Neural progenitor cell (in vitro differentiated cells): Measurements from ENCODE around the gene ZBTB6. TPM values are rescaled to one million over a fixed set of nuclear protein-coding genes. Genes with fewer than 3 reads are reported as not detected.

Experiments
- DNase-seq: peaks from one replicate; pipeline ENCODE4 v3.0.0-alpha.2; 2016; ENCODE audit warnings: low spot score
- H2AFZ ChIP-seq: fragments of 200-600 bp; sonication (generic); replicated peaks from 2 replicates; pipeline ENCODE4 v1.6.1; 2016; ENCODE audit warnings: antibody characterized with exemption
- H3F3A ChIP-seq: fragments of 200-600 bp; sonication (generic); 2 replicates; pipeline ENCODE4 v1.6.1; 2016; ENCODE audit warnings: antibody characterized with exemption, low read depth
- H3K27ac ChIP-seq: fragments of 200-600 bp; sonication (generic); 2 replicates; pipeline ENCODE4 v1.5.1; 2016; ENCODE audit warnings: mild to moderate bottlenecking
- H3K27me3 ChIP-seq: fragments of 200-600 bp; sonication (generic); 2 replicates; pipeline ENCODE4 v1.6.1; 2016; ENCODE audit warnings: mild to moderate bottlenecking, moderate library complexity
- H3K36me3 ChIP-seq: fragments of 200-600 bp; sonication (generic); 2 replicates; pipeline ENCODE4 v1.5.1; 2016
- H3K4me1 ChIP-seq: fragments of 200-600 bp; sonication (generic); 2 replicates; pipeline ENCODE4 v1.6.1; 2016; ENCODE audit warnings: mixed run types
- H3K4me2 ChIP-seq: fragments of 200-600 bp; sonication (generic); 2 replicates; pipeline ENCODE4 v1.6.1; 2016
- H3K4me3 ChIP-seq: fragments of 200-600 bp; sonication (generic); 2 replicates; pipeline ENCODE4 v1.5.1; 2016
- H3K79me2 ChIP-seq: fragments of 200-600 bp; sonication (generic); 2 replicates; pipeline ENCODE4 v1.6.1; 2016; ENCODE audit warnings: low read depth
- H3K9ac ChIP-seq: fragments of 200-600 bp; sonication (generic); 2 replicates; pipeline ENCODE4 v1.6.1; 2016
- H3K9me3 ChIP-seq: fragments of 200-600 bp; sonication (generic); 2 replicates; pipeline ENCODE4 v1.5.1; 2016; ENCODE audit warnings: low read depth
- H4K20me1 ChIP-seq: fragments of 200-600 bp; sonication (generic); 2 replicates; pipeline ENCODE4 v1.6.1; 2016; ENCODE audit warnings: low read depth
- H3K27ac Mint-ChIP-seq: 3 replicates; pipeline ENCODE4 v1.8.0; 2021; ENCODE audit warnings: mixed read lengths
- H3K27me3 Mint-ChIP-seq: 2 replicates; pipeline ENCODE4 v1.8.0; 2022; ENCODE audit warnings: low read depth, mild to moderate bottlenecking, inconsistent platforms, moderate library complexity, mixed read lengths; ENCODE audit not compliant: insufficient read depth
- H3K36me3 Mint-ChIP-seq: 3 replicates; pipeline ENCODE4 v1.8.0; 2021; ENCODE audit warnings: mixed read lengths
- H3K4me1 Mint-ChIP-seq: 3 replicates; pipeline ENCODE4 v1.8.0; 2021; ENCODE audit warnings: mixed read lengths
- H3K4me3 Mint-ChIP-seq: 3 replicates; pipeline ENCODE4 v1.8.0; 2021; ENCODE audit warnings: mild to moderate bottlenecking, moderate library complexity, mixed read lengths
- H3K9me3 Mint-ChIP-seq: 3 replicates; pipeline ENCODE4 v1.8.0; 2020; ENCODE audit warnings: mixed read lengths
- EZH2 ChIP-seq: fragments of 200-600 bp; sonication (generic); IDR thresholded peaks from 2 replicates; pipeline ENCODE4 v1.6.1; 2017; ENCODE audit warnings: antibody characterized with exemption, mild to moderate bottlenecking, moderate library complexity
- EZH2phosphoT487 ChIP-seq: fragments of 200-600 bp; sonication (generic); IDR thresholded peaks from 2 replicates; pipeline ENCODE4 v1.6.1; 2017; ENCODE audit warnings: antibody characterized with exemption
- total RNA-seq: library from RNA; depleted of rRNA; stranded (reverse); fragments of >200 nt; gene quantifications from 2 replicates; pipeline ENCODE4 v1.2.3, GENCODE V29; 2015; ENCODE audit warnings: low replicate concordance
- TF ChIP-seq, protein P1 (sequence below): fragments of 200-600 bp; sonication (generic); IDR thresholded peaks from 2 replicates; pipeline ENCODE4 v1.5.1; 2017; ENCODE audit warnings: antibody characterized with exemption, mild to moderate bottlenecking

ZBTB6 gene
- total RNA-seq, 1 donor from 2014 or later, result 23.7 TPM

- peak within 1 kb of the TSS; percentile 98 for H3K9ac ChIP-seq
- H4K20me1 ChIP-seq, result peaks cover 37% of the 10 kb centered on the region
- Mint-ChIP-seq H3K9me3 (no peaks in the 10 kb centered on the region), H3K27me3 (no peaks in the 10 kb centered on the region), H3K4me1 (peaks cover 19% of the 10 kb centered on the region), H3K4me3 (peak within 1 kb of the TSS; percentile 96), H3K36me3 (no peaks in the 10 kb centered on the region), H3K27ac (peak within 1 kb of the TSS; percentile 99)
- no peaks in the 10 kb centered on the region for H3K9me3 ChIP-seq
- peak within 1 kb of the TSS; percentile 99 for H3K4me3 ChIP-seq
- peaks cover 52% of the 10 kb centered on the region for H3F3A ChIP-seq
- peak within 1 kb of the TSS; percentile 85 for H3K4me2 ChIP-seq
- peaks cover 4% of the 10 kb centered on the region for H3K36me3 ChIP-seq
- H3K27ac ChIP-seq, result peak within 1 kb of the TSS; percentile 93
- peak within 1 kb of the TSS; percentile 77 for H2AFZ ChIP-seq
- no peaks in the 10 kb centered on the region for H3K27me3 ChIP-seq
- DNase-seq, result peak; percentile 99
- peak; percentile 42 for TF ChIP-seq EZH2
- no peak for TF ChIP-seq EZH2phosphoT487
- TF ChIP-seq, protein P1, sequence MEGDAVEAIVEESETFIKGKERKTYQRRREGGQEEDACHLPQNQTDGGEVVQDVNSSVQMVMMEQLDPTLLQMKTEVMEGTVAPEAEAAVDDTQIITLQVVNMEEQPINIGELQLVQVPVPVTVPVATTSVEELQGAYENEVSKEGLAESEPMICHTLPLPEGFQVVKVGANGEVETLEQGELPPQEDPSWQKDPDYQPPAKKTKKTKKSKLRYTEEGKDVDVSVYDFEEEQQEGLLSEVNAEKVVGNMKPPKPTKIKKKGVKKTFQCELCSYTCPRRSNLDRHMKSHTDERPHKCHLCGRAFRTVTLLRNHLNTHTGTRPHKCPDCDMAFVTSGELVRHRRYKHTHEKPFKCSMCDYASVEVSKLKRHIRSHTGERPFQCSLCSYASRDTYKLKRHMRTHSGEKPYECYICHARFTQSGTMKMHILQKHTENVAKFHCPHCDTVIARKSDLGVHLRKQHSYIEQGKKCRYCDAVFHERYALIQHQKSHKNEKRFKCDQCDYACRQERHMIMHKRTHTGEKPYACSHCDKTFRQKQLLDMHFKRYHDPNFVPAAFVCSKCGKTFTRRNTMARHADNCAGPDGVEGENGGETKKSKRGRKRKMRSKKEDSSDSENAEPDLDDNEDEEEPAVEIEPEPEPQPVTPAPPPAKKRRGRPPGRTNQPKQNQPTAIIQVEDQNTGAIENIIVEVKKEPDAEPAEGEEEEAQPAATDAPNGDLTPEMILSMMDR, result no peak
- peaks cover 64% of the 10 kb centered on the region for H3K79me2 ChIP-seq
- peaks cover 13% of the 10 kb centered on the region for H3K4me1 ChIP-seq
Measured at GRCh38 chr9:122904823-122905710, 8.1 kb downstream of the ZBTB6 start, which contains the start of gene RC3H2. Gene RC3H2 (minus strand): TSS chr9:122905359. CDS start chr9:122897509, 7,850 bp downstream.

GRCh38 chr9:122904466-122904822, 8.7 kb downstream of the ZBTB6 start:
- peak overlapping the region; percentile 96 for H3K27ac Mint-ChIP-seq
- peak overlapping the region; percentile 99 for H3K4me3 ChIP-seq
- H4K20me1 ChIP-seq, result peaks cover 44% of the 10 kb centered on the region
- H3K27ac ChIP-seq, result peak overlapping the region; percentile 93
- no peaks in the 10 kb centered on the region for H3K27me3 Mint-ChIP-seq
- no peaks in the 10 kb centered on the region for H3K36me3 Mint-ChIP-seq
- H3K4me1 Mint-ChIP-seq, result peaks cover 21% of the 10 kb centered on the region
- H3K4me2 ChIP-seq, result peak overlapping the region; percentile 85
- peak overlapping the region; percentile 98 for H3K9ac ChIP-seq
- peaks cover 64% of the 10 kb centered on the region for H3K79me2 ChIP-seq
- H3K36me3 ChIP-seq, result no peaks in the 10 kb centered on the region
- H2AFZ ChIP-seq, result peak overlapping the region; percentile 77
- H3K9me3 ChIP-seq, result no peaks in the 10 kb centered on the region
- peak overlapping the region; percentile 96 for H3K4me3 Mint-ChIP-seq
- TF ChIP-seq EZH2 (peak; percentile 11), EZH2phosphoT487 (no peak)
- TF ChIP-seq, protein P1, result no peak
- no peaks in the 10 kb centered on the region for H3K27me3 ChIP-seq
- H3F3A ChIP-seq, result peaks cover 52% of the 10 kb centered on the region
- H3K4me1 ChIP-seq, result peaks cover 13% of the 10 kb centered on the region
- peak; percentile 86 for DNase-seq
- no peaks in the 10 kb centered on the region for H3K9me3 Mint-ChIP-seq

GRCh38 chr9:122900791-122901190, 12.3 kb downstream of the ZBTB6 start:
- Histone ChIP-seq H3F3A (peaks cover 23% of the 10 kb centered on the region), H3K4me2 (peak overlapping the region; percentile 12)

More at GRCh38 chr9:122900791-122901190, 12.3 kb downstream of the ZBTB6 start:
- Histone ChIP-seq H3K9ac (no peak overlapping the region), H3K27me3 (no peaks in the 10 kb centered on the region), H2AFZ (no peak overlapping the region), H3K27ac (no peak overlapping the region), H3K79me2 (peaks cover 92% of the 10 kb centered on the region), H3K9me3 (no peaks in the 10 kb centered on the region), H3K36me3 (peaks cover 5% of the 10 kb centered on the region), H3K4me1 (peaks cover 13% of the 10 kb centered on the region), H4K20me1 (peaks cover 80% of the 10 kb centered on the region), H3K4me3 (no peak overlapping the region)
- Mint-ChIP-seq H3K27ac (no peak overlapping the region), H3K4me1 (peaks cover 22% of the 10 kb centered on the region), H3K36me3 (peaks cover 1% of the 10 kb centered on the region), H3K27me3 (no peaks in the 10 kb centered on the region), H3K4me3 (no peak overlapping the region), H3K9me3 (no peaks in the 10 kb centered on the region)
- TF ChIP-seq, protein P1, result no peak
- TF ChIP-seq EZH2 (no peak), EZH2phosphoT487 (no peak)
- no peak for DNase-seq
